Skin epidermis (tissue), 12 donors: Measurements from ENCODE around the gene C12orf56.
"Not testable (repeated sequence)": the region's sequence is repeated elsewhere in the genome, so short reads cannot be mapped to it uniquely, and the experiment has no call there.

Experiments
- H3K27ac ChIP-seq, 21 experiments: fragments of 200-600 bp; sonication (generic) in 11 of 21; one replicate each; pipeline ENCODE4 v1.5.0; 2020; ENCODE audit warnings: mild to moderate bottlenecking in 3 of 21, inconsistent platforms in 2 of 21, moderate library complexity in 2 of 21
- H3K4me3 ChIP-seq, 7 experiments: fragments of 200-600 bp; sonication (generic) in 2 of 7; one replicate each; pipeline ENCODE4 v1.5.0; 2020; ENCODE audit warnings: inconsistent platforms in 2 of 7, mild to moderate bottlenecking in 2 of 7, moderate library complexity in 1 of 7

C12orf56 gene

GRCh38 chr12:64255249-64255648 lies 135.3 kb downstream of the C12orf56 start:
- no peak overlapping the region for H3K4me3 ChIP-seq
- no peak overlapping the region for H3K27ac ChIP-seq

- H3K27ac ChIP-seq: peak overlapping the region in 5 of 21 experiments; percentile 11 to 74 (median 16)
- no peak overlapping the region for H3K4me3 ChIP-seq
Observed at GRCh38 chr12:64253356-64253755, 137.2 kb downstream of the C12orf56 start.

- H3K27ac ChIP-seq: peak overlapping the region in 4 of 21 experiments; percentile 14 to 74 (median 25)
- H3K4me3 ChIP-seq: no peak overlapping the region
Observed at GRCh38 chr12:64252681-64253080, 137.9 kb downstream of the C12orf56 start.

- H3K27ac ChIP-seq: no peak overlapping the region
Observed at GRCh38 chr12:64243809-64244208, 146.7 kb downstream of the C12orf56 start.

GRCh38 chr12:64240781-64241180 lies 149.8 kb downstream of the C12orf56 start:
- H3K4me3 ChIP-seq: no peak overlapping the region
- H3K27ac ChIP-seq: peak overlapping the region in 3 of 21 experiments; percentile 3 to 18 (median 5)

More at GRCh38 chr12:64243809-64244208, 146.7 kb downstream of the C12orf56 start:
- H3K4me3 ChIP-seq: no peak overlapping the region

GRCh38 chr12:64237382-64237781 lies 153.2 kb downstream of the C12orf56 start:
- no peak overlapping the region for H3K4me3 ChIP-seq
- H3K27ac ChIP-seq: no peak overlapping the region

- H3K27ac ChIP-seq: no peak overlapping the region
Observed at GRCh38 chr12:64236549-64236948, 154.0 kb downstream of the C12orf56 start.

GRCh38 chr12:64232196-64232595 lies 158.4 kb downstream of the C12orf56 start:
- Histone ChIP-seq H3K27ac (no peak overlapping the region), H3K4me3 (no peak overlapping the region)

More at GRCh38 chr12:64236549-64236948, 154.0 kb downstream of the C12orf56 start:
- no peak overlapping the region for H3K4me3 ChIP-seq

- H3K27ac ChIP-seq: no peak overlapping the region
Observed at GRCh38 chr12:64229796-64230195, 160.8 kb downstream of the C12orf56 start.

GRCh38 chr12:64229240-64229639 lies 161.3 kb downstream of the C12orf56 start:
- no peak overlapping the region for H3K27ac ChIP-seq
- H3K4me3 ChIP-seq: no peak overlapping the region

More at GRCh38 chr12:64229796-64230195, 160.8 kb downstream of the C12orf56 start:
- no peak overlapping the region for H3K4me3 ChIP-seq

- no peak overlapping the region for H3K4me3 ChIP-seq
- no peak overlapping the region for H3K27ac ChIP-seq
Observed at GRCh38 chr12:64225626-64226025, 164.9 kb downstream of the C12orf56 start.

GRCh38 chr12:64222009-64222765 lies 168.4 kb downstream of the C12orf56 start, which contains the start of gene KICS2:
Gene KICS2 (minus strand): TSS chr12:64222296. CDS start chr12:64222237, 59 bp downstream.
- peak within 1 kb of the TSS; percentile 67 to 100 (median 92) for H3K27ac ChIP-seq

GRCh38 chr12:64221651-64222008 lies 168.9 kb downstream of the C12orf56 start:
- Histone ChIP-seq H3K27ac (peak overlapping the region; percentile 67 to 100 (median 92)), H3K4me3 (peak overlapping the region; percentile 64 to 96 (median 87))

More at GRCh38 chr12:64222009-64222765, 168.4 kb downstream of the C12orf56 start, which contains the start of gene KICS2:
- H3K4me3 ChIP-seq: peak within 1 kb of the TSS; percentile 64 to 96 (median 87)

- Histone ChIP-seq H3K27ac (no peak overlapping the region), H3K4me3 (no peak overlapping the region)
Observed at GRCh38 chr12:64220046-64220445, 170.5 kb downstream of the C12orf56 start.

GRCh38 chr12:64219145-64219544 lies 171.4 kb downstream of the C12orf56 start:
- Histone ChIP-seq H3K27ac (peak overlapping the region in 2 of 21 experiments; percentile 3), H3K4me3 (no peak overlapping the region)

- Histone ChIP-seq H3K4me3 (no peak overlapping the region), H3K27ac (peak overlapping the region in 2 of 21 experiments; percentile 3)
Observed at GRCh38 chr12:64218597-64218996, 172.0 kb downstream of the C12orf56 start.

- H3K27ac ChIP-seq, H3K4me3 ChIP-seq: not testable (repeated sequence)
Observed at GRCh38 chr12:64217643-64218042, 172.9 kb downstream of the C12orf56 start.

GRCh38 chr12:64216239-64216638 lies 174.3 kb downstream of the C12orf56 start:
- no peak overlapping the region for H3K27ac ChIP-seq
- no peak overlapping the region for H3K4me3 ChIP-seq
